HL-60 (cell line): ENCODE measurements around the gene ALG5.

Experiments used
- DNase-seq, 2 experiments: peaks; one replicate each; pipeline ENCODE4 v3.0.0-alpha.2; 2010 to 2020; ENCODE audit warnings: low read depth in 1 of 2, low spot score in 1 of 2
- H3K27ac ChIP-seq: fragments of 250-450 bp; sonication (Bioruptor Pico); replicated peaks from 2 replicates; pipeline ENCODE4 v1.5.1; 2020; ENCODE audit warnings: mild to moderate bottlenecking, moderate library complexity
- H3K27me3 ChIP-seq: fragments of 250-450 bp; sonication (Bioruptor Pico); 2 replicates; pipeline ENCODE4 v1.5.1; 2021; ENCODE audit warnings: mild to moderate bottlenecking, moderate library complexity; ENCODE audit not compliant: insufficient read depth, poor library complexity, severe bottlenecking
- H3K4me3 ChIP-seq: replicated peaks from 2 replicates; pipeline ENCODE4 v1.5.1; 2011; ENCODE audit warnings: mild to moderate bottlenecking, control low read depth, low read length; ENCODE audit not compliant: insufficient read depth
- GABPA ChIP-seq: IDR thresholded peaks from 2 replicates; pipeline ENCODE4 v1.6.1; 2012; ENCODE audit warnings: low read depth
- POLR2AphosphoS5 ChIP-seq: IDR thresholded peaks from 2 replicates; pipeline ENCODE4 v1.6.1; 2012; ENCODE audit warnings: low read depth
- SPI1 ChIP-seq: IDR thresholded peaks from 2 replicates; pipeline ENCODE4 v1.6.1; 2012; ENCODE audit warnings: low read depth, mild to moderate bottlenecking, borderline replicate concordance
- TF ChIP-seq, protein P1 (sequence below): IDR thresholded peaks from 2 replicates; pipeline ENCODE4 v1.6.1; 2012; ENCODE audit warnings: low read depth; ENCODE audit not compliant: insufficient replicate concordance
- TF ChIP-seq, protein P2 (sequence below): IDR thresholded peaks from one replicate; pipeline ENCODE4 v1.5.1; 2011; ENCODE audit warnings: low read length, control low read depth, inconsistent platforms; ENCODE audit not compliant: insufficient read depth

Gene ALG5

DNA sequence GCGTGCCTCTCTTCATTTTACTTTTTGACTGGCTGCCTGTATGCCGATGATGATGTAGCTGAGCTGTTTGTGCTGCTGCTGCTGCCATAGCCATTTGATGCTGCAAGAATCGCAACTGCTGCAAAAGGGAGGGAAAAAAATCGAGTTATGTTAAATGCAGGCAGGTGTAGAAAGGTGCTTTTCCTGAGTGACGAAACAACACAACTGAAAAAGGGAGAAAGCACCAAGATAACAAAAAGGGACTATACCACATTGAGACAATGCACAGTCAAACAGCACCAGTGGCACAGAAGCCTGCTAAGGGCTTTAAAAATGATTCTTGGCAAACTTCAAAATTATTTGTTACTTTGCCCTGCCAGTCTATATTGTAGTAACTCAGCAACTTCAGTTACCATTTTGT lies 10.6 kb upstream of the ALG5 start:
- H3K4me3 ChIP-seq = no peak overlapping the region
- TF ChIP-seq, protein P1, sequence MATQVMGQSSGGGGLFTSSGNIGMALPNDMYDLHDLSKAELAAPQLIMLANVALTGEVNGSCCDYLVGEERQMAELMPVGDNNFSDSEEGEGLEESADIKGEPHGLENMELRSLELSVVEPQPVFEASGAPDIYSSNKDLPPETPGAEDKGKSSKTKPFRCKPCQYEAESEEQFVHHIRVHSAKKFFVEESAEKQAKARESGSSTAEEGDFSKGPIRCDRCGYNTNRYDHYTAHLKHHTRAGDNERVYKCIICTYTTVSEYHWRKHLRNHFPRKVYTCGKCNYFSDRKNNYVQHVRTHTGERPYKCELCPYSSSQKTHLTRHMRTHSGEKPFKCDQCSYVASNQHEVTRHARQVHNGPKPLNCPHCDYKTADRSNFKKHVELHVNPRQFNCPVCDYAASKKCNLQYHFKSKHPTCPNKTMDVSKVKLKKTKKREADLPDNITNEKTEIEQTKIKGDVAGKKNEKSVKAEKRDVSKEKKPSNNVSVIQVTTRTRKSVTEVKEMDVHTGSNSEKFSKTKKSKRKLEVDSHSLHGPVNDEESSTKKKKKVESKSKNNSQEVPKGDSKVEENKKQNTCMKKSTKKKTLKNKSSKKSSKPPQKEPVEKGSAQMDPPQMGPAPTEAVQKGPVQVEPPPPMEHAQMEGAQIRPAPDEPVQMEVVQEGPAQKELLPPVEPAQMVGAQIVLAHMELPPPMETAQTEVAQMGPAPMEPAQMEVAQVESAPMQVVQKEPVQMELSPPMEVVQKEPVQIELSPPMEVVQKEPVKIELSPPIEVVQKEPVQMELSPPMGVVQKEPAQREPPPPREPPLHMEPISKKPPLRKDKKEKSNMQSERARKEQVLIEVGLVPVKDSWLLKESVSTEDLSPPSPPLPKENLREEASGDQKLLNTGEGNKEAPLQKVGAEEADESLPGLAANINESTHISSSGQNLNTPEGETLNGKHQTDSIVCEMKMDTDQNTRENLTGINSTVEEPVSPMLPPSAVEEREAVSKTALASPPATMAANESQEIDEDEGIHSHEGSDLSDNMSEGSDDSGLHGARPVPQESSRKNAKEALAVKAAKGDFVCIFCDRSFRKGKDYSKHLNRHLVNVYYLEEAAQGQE = no peak
- TF ChIP-seq, protein P2, sequence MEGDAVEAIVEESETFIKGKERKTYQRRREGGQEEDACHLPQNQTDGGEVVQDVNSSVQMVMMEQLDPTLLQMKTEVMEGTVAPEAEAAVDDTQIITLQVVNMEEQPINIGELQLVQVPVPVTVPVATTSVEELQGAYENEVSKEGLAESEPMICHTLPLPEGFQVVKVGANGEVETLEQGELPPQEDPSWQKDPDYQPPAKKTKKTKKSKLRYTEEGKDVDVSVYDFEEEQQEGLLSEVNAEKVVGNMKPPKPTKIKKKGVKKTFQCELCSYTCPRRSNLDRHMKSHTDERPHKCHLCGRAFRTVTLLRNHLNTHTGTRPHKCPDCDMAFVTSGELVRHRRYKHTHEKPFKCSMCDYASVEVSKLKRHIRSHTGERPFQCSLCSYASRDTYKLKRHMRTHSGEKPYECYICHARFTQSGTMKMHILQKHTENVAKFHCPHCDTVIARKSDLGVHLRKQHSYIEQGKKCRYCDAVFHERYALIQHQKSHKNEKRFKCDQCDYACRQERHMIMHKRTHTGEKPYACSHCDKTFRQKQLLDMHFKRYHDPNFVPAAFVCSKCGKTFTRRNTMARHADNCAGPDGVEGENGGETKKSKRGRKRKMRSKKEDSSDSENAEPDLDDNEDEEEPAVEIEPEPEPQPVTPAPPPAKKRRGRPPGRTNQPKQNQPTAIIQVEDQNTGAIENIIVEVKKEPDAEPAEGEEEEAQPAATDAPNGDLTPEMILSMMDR = no peak
- no peak for TF ChIP-seq SPI1
- no peak for TF ChIP-seq POLR2AphosphoS5
- no peak for TF ChIP-seq GABPA
- no peaks in the 10 kb centered on the region for H3K27me3 ChIP-seq
- no peak overlapping the region for H3K27ac ChIP-seq
- no peak for DNase-seq

DNA sequence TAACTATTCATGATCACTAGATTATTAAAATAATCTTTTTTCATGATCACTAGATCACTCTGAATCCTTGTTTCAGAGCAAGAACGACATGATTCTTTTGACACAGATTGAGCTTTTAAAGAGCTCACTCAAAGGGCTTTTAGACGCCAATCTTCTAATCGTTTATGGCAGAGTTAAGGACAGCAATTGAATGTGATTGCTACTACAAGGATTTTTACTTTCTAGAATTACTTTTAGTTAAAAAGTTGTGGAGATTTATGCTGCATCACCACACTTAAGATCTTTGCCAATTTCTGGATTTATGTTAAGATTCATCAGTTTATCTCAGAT lies 2.7 kb upstream of the ALG5 start:
- Histone ChIP-seq H3K27ac (peak overlapping the region; percentile 96), H3K4me3 (peak overlapping the region; percentile 79)

DNA sequence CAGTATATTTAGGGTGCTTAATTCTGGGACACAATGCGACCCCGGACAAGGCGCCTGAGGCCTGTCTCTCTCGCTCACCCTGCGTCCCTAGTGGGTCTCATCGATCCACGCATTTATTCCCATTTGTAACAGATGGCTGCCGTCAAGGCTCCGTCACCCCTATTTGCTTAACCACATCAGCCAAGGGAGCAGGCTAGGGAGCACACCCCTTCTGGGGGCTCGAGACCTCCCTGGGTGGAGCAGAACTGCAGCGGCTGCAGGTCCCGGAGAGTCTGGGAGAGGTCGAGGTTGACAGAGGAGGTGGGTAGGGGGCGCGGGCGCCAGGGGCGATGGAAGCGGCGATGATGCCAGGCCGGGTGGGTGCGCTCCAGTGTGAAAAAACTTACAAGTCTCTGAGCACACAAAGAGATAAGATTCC lies 507 bp downstream of the ALG5 start:
- Histone ChIP-seq H3K27me3 (no peaks in the 10 kb centered on the region), H3K4me3 (peak overlapping the region; percentile 98), H3K27ac (peak overlapping the region; percentile 96)
- DNase-seq = peak in 1 of 2 experiments; percentile 9
- TF ChIP-seq, protein P2 = no peak
- TF ChIP-seq POLR2AphosphoS5 = no peak
- TF ChIP-seq SPI1 = no peak
- TF ChIP-seq GABPA = no peak
- TF ChIP-seq, protein P1 = no peak

More for the DNA sequence above, 2.7 kb upstream of the ALG5 start:
- DNase-seq = no peak
- TF ChIP-seq SPI1 (no peak), GABPA (no peak), POLR2AphosphoS5 (no peak)
- TF ChIP-seq, protein P2 = no peak
- TF ChIP-seq, protein P1 = no peak
- H3K27me3 ChIP-seq = no peaks in the 10 kb centered on the region
